Spinal cord (tissue), 10 donors: Measurements from ENCODE around the gene CD48. TPM values are rescaled to one million over a fixed set of nuclear protein-coding genes. Genes with fewer than 3 reads are reported as not detected.

Experiments used
- DNase-seq, 6 donors: peaks; one replicate each; pipeline versions ENCODE4 v3.0.0 to v3.0.0-alpha.2; 2013 to 2015; ENCODE audit warnings: low spot score in 6 of 6, low read depth in 4 of 6
- H3K27ac ChIP-seq: one replicate; pipeline ENCODE4 v1.5.1; 2013; ENCODE audit warnings: low read depth, low read length, control low read depth
- H3K27me3 ChIP-seq: one replicate; pipeline ENCODE4 v1.6.1; 2013; ENCODE audit warnings: low read length; ENCODE audit not compliant: control insufficient read depth, insufficient read depth
- H3K36me3 ChIP-seq: one replicate; pipeline ENCODE4 v1.6.1; 2013; ENCODE audit warnings: low read length; ENCODE audit not compliant: control insufficient read depth, insufficient read depth
- H3K4me1 ChIP-seq: one replicate; pipeline ENCODE4 v1.6.1; 2013; ENCODE audit warnings: low read length; ENCODE audit not compliant: control insufficient read depth, insufficient read depth
- H3K4me3 ChIP-seq: one replicate; pipeline ENCODE4 v1.5.1; 2013; ENCODE audit warnings: low read depth, low read length, control low read depth
- H3K9me3 ChIP-seq: one replicate; pipeline ENCODE4 v1.6.1; 2013; ENCODE audit warnings: low read length; ENCODE audit not compliant: control insufficient read depth, insufficient read depth
- WGBS: methylation state at CpG from one replicate; pipeline ENCODE4 v1.1.5; 2013; ENCODE audit warnings: missing lambda C conversion rate; ENCODE audit not compliant: insufficient coverage; 5-methylcytosine and 5-hydroxymethylcytosine counted together
- polyA plus RNA-seq, 2 donors: library from polyadenylated mRNA; unstranded; fragments of 120-200 nt; gene quantifications; one replicate each; pipeline ENCODE4 v1.2.1, GENCODE V29; 2013; ENCODE audit not compliant: insufficient read length in 2 of 2
- total RNA-seq, 2 donors: library from RNA; depleted of rRNA in 1 of 2; stranded (reverse); fragments of 120-200 nt in 1 of 2; fragments of >200 nt in 1 of 2; gene quantifications; one replicate each; pipeline versions ENCODE4 v1.2.3 to v1.2.4, GENCODE V29; 2013 to 2014
- donor health status: healthy.

Gene CD48
- total and polyA plus RNA-seq, 4 donors, result 0.62 to 9.4 (median 1.1) TPM; not detected in 1

- Histone ChIP-seq H3K9me3 (no peaks in the 10 kb centered on the region), H3K4me3 (no peak overlapping the region), H3K36me3 (no peaks in the 10 kb centered on the region), H3K27ac (no peak overlapping the region), H3K27me3 (no peaks in the 10 kb centered on the region), H3K4me1 (no peaks in the 10 kb centered on the region)
- no peak for DNase-seq
- WGBS, result 100% methylated on average over 1 of the region's 2 CpGs
These were observed 71.1 kb downstream of the CD48 start for GRCh38 chr1:160640359-160641123.

- 64% methylated on average over 3 of the region's 3 CpGs for WGBS
- DNase-seq, result peak in 1 of 6 donors; percentile 12
- Histone ChIP-seq H3K36me3 (no peaks in the 10 kb centered on the region), H3K4me1 (no peaks in the 10 kb centered on the region), H3K27me3 (no peaks in the 10 kb centered on the region), H3K4me3 (no peak overlapping the region), H3K9me3 (no peaks in the 10 kb centered on the region), H3K27ac (no peak overlapping the region)
These were observed 72.0 kb downstream of the CD48 start for GRCh38 chr1:160639652-160640051.

GRCh38 chr1:160638926-160639325 is 72.7 kb downstream of the CD48 start:
- no peak for DNase-seq
- no peaks in the 10 kb centered on the region for H3K27me3 ChIP-seq
- WGBS, result 95% methylated on average over 4 of the region's 6 CpGs
- no peak overlapping the region for H3K27ac ChIP-seq
- H3K9me3 ChIP-seq, result no peaks in the 10 kb centered on the region
- no peaks in the 10 kb centered on the region for H3K36me3 ChIP-seq
- no peak overlapping the region for H3K4me3 ChIP-seq
- H3K4me1 ChIP-seq, result no peaks in the 10 kb centered on the region

- H3K27me3 ChIP-seq, result no peaks in the 10 kb centered on the region
- H3K4me1 ChIP-seq, result no peaks in the 10 kb centered on the region
- H3K36me3 ChIP-seq, result no peaks in the 10 kb centered on the region
- H3K4me3 ChIP-seq, result no peak overlapping the region
- WGBS, result 91% methylated on average over 3 of the region's 3 CpGs
- DNase-seq, result no peak
- H3K27ac ChIP-seq, result no peak overlapping the region
- no peaks in the 10 kb centered on the region for H3K9me3 ChIP-seq
These were observed 73.1 kb downstream of the CD48 start for GRCh38 chr1:160638540-160638857.

DNA sequence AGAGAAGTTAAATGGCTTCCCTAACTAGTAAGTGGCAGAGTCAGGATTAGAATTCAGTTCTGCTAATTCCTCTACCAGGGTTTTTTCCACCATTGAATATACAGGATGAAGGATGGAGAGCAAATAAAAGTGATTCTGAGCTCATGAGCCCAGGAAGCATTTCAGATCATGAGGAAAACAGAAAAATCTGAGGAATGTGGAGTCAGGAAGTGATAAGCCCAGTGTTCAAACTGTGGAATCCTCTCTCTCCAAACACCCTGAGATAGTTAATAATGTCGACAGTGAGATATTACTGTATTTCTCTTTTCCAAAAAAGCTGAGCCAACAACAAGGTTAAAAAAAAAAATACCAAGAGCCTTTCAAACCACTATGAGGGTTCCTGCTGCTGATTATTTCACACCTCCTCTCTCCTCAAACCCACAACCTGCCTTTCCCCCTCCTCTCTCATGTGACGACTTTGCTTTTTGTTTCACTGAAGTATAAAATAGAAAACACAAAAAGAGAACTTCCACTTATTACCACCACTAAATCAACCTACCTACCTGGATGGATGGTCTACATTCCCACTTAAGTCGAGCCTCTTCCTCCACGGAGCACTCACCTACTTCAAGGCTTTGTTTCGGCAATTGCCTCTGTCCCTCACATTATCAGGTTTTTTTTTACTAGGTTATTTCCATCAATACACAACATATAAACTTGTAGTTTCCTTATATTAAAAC is 73.6 kb downstream of the CD48 start:
- H3K9me3 ChIP-seq, result no peaks in the 10 kb centered on the region
- no peak overlapping the region for H3K27ac ChIP-seq
- no peaks in the 10 kb centered on the region for H3K27me3 ChIP-seq
- 95% methylated on average over 3 of the region's 5 CpGs for WGBS
- no peaks in the 10 kb centered on the region for H3K4me1 ChIP-seq
- no peak overlapping the region for H3K4me3 ChIP-seq
- H3K36me3 ChIP-seq, result no peaks in the 10 kb centered on the region
- DNase-seq, result no peak

GRCh38 chr1:160637065-160637464 is 74.6 kb downstream of the CD48 start:
- Histone ChIP-seq H3K9me3 (no peaks in the 10 kb centered on the region), H3K27ac (no peak overlapping the region), H3K36me3 (no peaks in the 10 kb centered on the region), H3K4me1 (no peaks in the 10 kb centered on the region), H3K4me3 (no peak overlapping the region), H3K27me3 (no peaks in the 10 kb centered on the region)
- WGBS, result 90% methylated on average over 4 of the region's 8 CpGs
- no peak for DNase-seq

- Histone ChIP-seq H3K4me1 (no peaks in the 10 kb centered on the region), H3K9me3 (no peaks in the 10 kb centered on the region), H3K27ac (no peak overlapping the region), H3K36me3 (no peaks in the 10 kb centered on the region), H3K27me3 (no peaks in the 10 kb centered on the region), H3K4me3 (no peak overlapping the region)
- DNase-seq, result no peak
- WGBS, result no CpG with 5 or more reads among the region's 3 CpGs
These were observed 75.1 kb downstream of the CD48 start for GRCh38 chr1:160636547-160636946.

GRCh38 chr1:160636076-160636475 is 75.5 kb downstream of the CD48 start:
- 88% methylated on average over 4 of the region's 4 CpGs for WGBS
- H3K27me3 ChIP-seq, result no peaks in the 10 kb centered on the region
- H3K27ac ChIP-seq, result no peak overlapping the region
- H3K4me1 ChIP-seq, result no peaks in the 10 kb centered on the region
- no peaks in the 10 kb centered on the region for H3K9me3 ChIP-seq
- no peak for DNase-seq
- no peak overlapping the region for H3K4me3 ChIP-seq
- H3K36me3 ChIP-seq, result no peaks in the 10 kb centered on the region

- no peaks in the 10 kb centered on the region for H3K9me3 ChIP-seq
- H3K4me3 ChIP-seq, result no peak overlapping the region
- H3K27ac ChIP-seq, result no peak overlapping the region
- no peaks in the 10 kb centered on the region for H3K36me3 ChIP-seq
- DNase-seq, result no peak
- H3K27me3 ChIP-seq, result no peaks in the 10 kb centered on the region
- WGBS, result 93% methylated on average over 6 of the region's 17 CpGs
- H3K4me1 ChIP-seq, result no peaks in the 10 kb centered on the region
These were observed 76.8 kb downstream of the CD48 start for GRCh38 chr1:160634543-160635491.
